ENCODE results near the gene ZPR1.

Gene ZPR1

GRCh38 chr11:116819049-116819448 is 31.2 kb upstream of the ZPR1 start (continued):
- no peak for TF ChIP-seq ZNF280D (tag by site-specific recombination; IDR thresholded peaks at IDR 0.05)

- H3K36me3 ChIP-seq (ENCODE audit: control insufficient read depth in 2 of 2, insufficient read depth in 1 of 2, low read length in 2 of 2), result no peaks in the 10 kb centered on the region
- H3K4me1 ChIP-seq (ENCODE audit: control insufficient read depth, insufficient read depth, low read length), result no peaks in the 10 kb centered on the region
- H3K27ac ChIP-seq (ENCODE audit: extremely low read depth, low read depth, low read length), result no peak overlapping the region
- ChIA-PET CTCF (interaction anchor here (2.4 kb wide), 1 partner anchor 21 kb away, joined by 19 read pairs; no protein-coding TSS in a partner anchor), POLR2A (no interaction called here)
- no peak overlapping the region for H3K4me3 ChIP-seq (ENCODE audit: low read depth, low read length)
- no peak for TF ChIP-seq ZNF114 (tag by site-specific recombination; IDR thresholded peaks at IDR 0.05)
- TF ChIP-seq KLF17 (tag by site-specific recombination; IDR thresholded peaks at IDR 0.05), result no peak
- TF ChIP-seq ZNF214 (tag by site-specific recombination; IDR thresholded peaks at IDR 0.05; ENCODE audit: borderline replicate concordance), result no peak
- H3K9me3 ChIP-seq (ENCODE audit: control insufficient read depth, insufficient read depth, low read depth, low read length), result no peaks in the 10 kb centered on the region
Measured at GRCh38 chr11:116814502-116814901, 26.7 kb upstream of the ZPR1 start.

GRCh38 chr11:116813781-116814471 is 26.1 kb upstream of the ZPR1 start:
- Histone ChIP-seq H3K36me3 (ENCODE audit: control insufficient read depth in 2 of 2, insufficient read depth in 1 of 2, low read length in 2 of 2) (no peaks in the 10 kb centered on the region), H3K27ac (ENCODE audit: extremely low read depth, low read depth, low read length) (no peak overlapping the region), H3K9me3 (ENCODE audit: control insufficient read depth, insufficient read depth, low read depth, low read length) (no peaks in the 10 kb centered on the region), H3K4me1 (ENCODE audit: control insufficient read depth, insufficient read depth, low read length) (no peaks in the 10 kb centered on the region), H3K4me3 (ENCODE audit: low read depth, low read length) (no peak overlapping the region)
- POLR2A ChIA-PET, result interaction anchor here (0.6 kb wide), 1 partner anchor 104 kb away, joined by 3 read pairs; no protein-coding TSS in a partner anchor
- TF ChIP-seq ZNF626 (tag by site-specific recombination; IDR thresholded peaks at IDR 0.05) (no peak), ZNF423 (tag by site-specific recombination; IDR thresholded peaks at IDR 0.05) (no peak), ZNF302 (tag by site-specific recombination; IDR thresholded peaks at IDR 0.05; ENCODE audit: low read depth) (no peak), ZSCAN16 (tag by site-specific recombination; IDR thresholded peaks at IDR 0.05) (no peak), PRDM10 (tag by site-specific recombination; IDR thresholded peaks at IDR 0.05) (no peak), ZNF645 (tag by site-specific recombination; IDR thresholded peaks at IDR 0.05) (no peak), ZIC2 (tag by site-specific recombination; IDR thresholded peaks at IDR 0.05) (peak; percentile 55)
- CTCF ChIA-PET, result interaction anchor here (1.7 to 2.4 kb wide), 3 partner anchors 20 to 23 kb away, joined by 4 to 19 read pairs (median 15); no protein-coding TSS in a partner anchor
